Fibroblast of lung (primary cell): ENCODE results near the gene DDX10. TPM values are rescaled to one million over a fixed set of nuclear protein-coding genes. Genes with fewer than 3 reads are reported as not detected.

ENCODE experiments used
- DNase-seq, 2 donors: peaks; one replicate each; pipeline versions ENCODE4 v3.0.0 to v3.0.0-alpha.2; 2010; ENCODE audit warnings: low read depth in 2 of 2
- H2AFZ ChIP-seq: 2 replicates; pipeline ENCODE4 v1.5.1; 2012; ENCODE audit warnings: low read length, control low read depth, inconsistent platforms
- H3K27ac ChIP-seq: 2 replicates; pipeline ENCODE4 v1.5.1; 2011; ENCODE audit warnings: low read length, control low read depth; ENCODE audit not compliant: insufficient read depth
- H3K27me3 ChIP-seq: 2 replicates; pipeline ENCODE4 v1.5.1; 2011; ENCODE audit warnings: mild to moderate bottlenecking, low read length; ENCODE audit not compliant: control insufficient read depth, insufficient read depth
- H3K36me3 ChIP-seq: 2 replicates; pipeline ENCODE4 v1.5.1; 2011; ENCODE audit warnings: low read length; ENCODE audit not compliant: control insufficient read depth, insufficient read depth
- H3K4me1 ChIP-seq: 2 replicates; pipeline ENCODE4 v1.5.1; 2011; ENCODE audit warnings: low read length; ENCODE audit not compliant: control insufficient read depth, insufficient read depth; ENCODE audit errors: extremely low read depth
- H3K4me2 ChIP-seq: 2 replicates; pipeline ENCODE4 v1.5.1; 2011; ENCODE audit warnings: low read length, control low read depth; ENCODE audit not compliant: insufficient read depth; ENCODE audit errors: extremely low read depth
- H3K4me3 ChIP-seq, 4 experiments: fragments of 200-600 bp in 1 of 4; sonication (generic) in 1 of 4; replicated peaks in 1 of 4; 2 replicates each; pipeline ENCODE4 v1.5.1; 2011 to 2016; ENCODE audit warnings: low read length in 4 of 4, low read depth in 3 of 4, mild to moderate bottlenecking in 3 of 4, control low read depth in 2 of 4, inconsistent platforms in 1 of 4, mixed read lengths in 1 of 4; ENCODE audit not compliant: insufficient read depth in 1 of 4; ENCODE audit errors: control extremely low read depth in 1 of 4
- H3K79me2 ChIP-seq: 2 replicates; pipeline ENCODE4 v1.5.1; 2012; ENCODE audit warnings: mild to moderate bottlenecking, low read length, inconsistent platforms; ENCODE audit not compliant: control insufficient read depth, insufficient read depth
- H3K9ac ChIP-seq: 2 replicates; pipeline ENCODE4 v1.5.1; 2011; ENCODE audit warnings: mild to moderate bottlenecking, low read length, control low read depth; ENCODE audit not compliant: insufficient read depth
- H3K9me3 ChIP-seq: 2 replicates; pipeline ENCODE4 v1.5.1; 2012; ENCODE audit warnings: low read depth, low read length; ENCODE audit not compliant: control insufficient read depth, insufficient read depth
- H4K20me1 ChIP-seq: 2 replicates; pipeline ENCODE4 v1.5.1; 2011; ENCODE audit warnings: low read length; ENCODE audit not compliant: control insufficient read depth, insufficient read depth; ENCODE audit errors: extremely low read depth
- EZH2 ChIP-seq: IDR thresholded peaks from 2 replicates; pipeline ENCODE4 v1.5.1; 2012; ENCODE audit warnings: low read length, control low read depth, mild to moderate bottlenecking; ENCODE audit errors: missing control alignments
- polyA plus RNA-seq, 2 donors: library from polyadenylated mRNA; depleted of rRNA in 1 of 2; stranded (reverse) in 1 of 2; unstranded in 1 of 2; fragments of >200 nt; gene quantifications; 2 replicates each; pipeline ENCODE4 v1.2.1, GENCODE V29; 2011 to 2012; ENCODE audit warnings: missing spikeins in 1 of 2
- total RNA-seq: library from RNA; depleted of rRNA; stranded (reverse); fragments of >200 nt; gene quantifications from 2 replicates; pipeline ENCODE4 v1.2.1, GENCODE V29; 2014
- TF ChIP-seq, protein P1 (sequence below), 2 donors: IDR thresholded peaks in 1 of 2; conservative IDR thresholded peaks in 1 of 2; 1 replicate in 1 of 2; 2 replicates in 1 of 2; pipeline ENCODE4 v1.5.1; 2011 to 2012; ENCODE audit warnings: low read length in 2 of 2, control low read depth in 1 of 2, inconsistent platforms in 1 of 2, low read depth in 1 of 2, mild to moderate bottlenecking in 1 of 2

Gene DDX10
- total and polyA plus RNA-seq, 2 donors (not counting 1 experiment from before 2014, with no cell fraction given), result 18.5 to 20.7 TPM

DNA sequence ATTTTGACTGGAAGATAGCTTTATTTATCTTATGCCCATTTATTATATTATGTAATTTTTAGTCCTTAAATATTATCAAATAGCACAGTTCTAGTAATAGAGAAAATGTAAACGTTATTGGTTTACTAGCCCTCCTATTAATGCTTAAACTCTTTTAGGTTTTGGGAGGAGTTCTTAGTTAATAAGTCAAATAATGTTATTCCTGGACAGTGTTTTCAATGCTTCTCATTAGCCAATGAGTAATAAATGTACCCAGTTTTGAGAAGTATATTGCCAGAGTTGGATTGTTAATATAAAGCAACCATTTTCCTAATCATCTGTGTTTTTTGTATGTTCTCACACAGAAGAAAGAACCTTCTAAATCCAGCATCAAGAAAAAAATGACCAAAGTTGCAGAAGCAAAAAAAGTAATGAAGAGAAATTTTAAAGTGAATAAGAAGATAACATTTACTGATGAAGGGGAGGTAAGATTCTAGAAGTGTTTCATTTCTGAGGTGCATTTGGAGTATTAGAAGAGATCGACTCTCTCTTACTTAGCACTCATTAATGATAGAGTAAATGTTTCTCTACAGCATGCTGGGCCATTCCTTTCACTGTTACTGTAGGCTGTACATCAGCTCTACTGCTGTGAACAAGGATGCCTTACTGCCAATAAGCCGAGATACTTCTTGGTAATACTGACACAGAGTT, 173.4 kb downstream of the DDX10 start:
- DNase-seq, result no peak
- no peaks in the 10 kb centered on the region for H3K9me3 ChIP-seq
- H3K79me2 ChIP-seq, result no peaks in the 10 kb centered on the region
- H2AFZ ChIP-seq, result no peak overlapping the region
- H3K4me3 ChIP-seq, result no peak overlapping the region
- no peaks in the 10 kb centered on the region for H4K20me1 ChIP-seq
- TF ChIP-seq EZH2, result no peak
- TF ChIP-seq, protein P1, sequence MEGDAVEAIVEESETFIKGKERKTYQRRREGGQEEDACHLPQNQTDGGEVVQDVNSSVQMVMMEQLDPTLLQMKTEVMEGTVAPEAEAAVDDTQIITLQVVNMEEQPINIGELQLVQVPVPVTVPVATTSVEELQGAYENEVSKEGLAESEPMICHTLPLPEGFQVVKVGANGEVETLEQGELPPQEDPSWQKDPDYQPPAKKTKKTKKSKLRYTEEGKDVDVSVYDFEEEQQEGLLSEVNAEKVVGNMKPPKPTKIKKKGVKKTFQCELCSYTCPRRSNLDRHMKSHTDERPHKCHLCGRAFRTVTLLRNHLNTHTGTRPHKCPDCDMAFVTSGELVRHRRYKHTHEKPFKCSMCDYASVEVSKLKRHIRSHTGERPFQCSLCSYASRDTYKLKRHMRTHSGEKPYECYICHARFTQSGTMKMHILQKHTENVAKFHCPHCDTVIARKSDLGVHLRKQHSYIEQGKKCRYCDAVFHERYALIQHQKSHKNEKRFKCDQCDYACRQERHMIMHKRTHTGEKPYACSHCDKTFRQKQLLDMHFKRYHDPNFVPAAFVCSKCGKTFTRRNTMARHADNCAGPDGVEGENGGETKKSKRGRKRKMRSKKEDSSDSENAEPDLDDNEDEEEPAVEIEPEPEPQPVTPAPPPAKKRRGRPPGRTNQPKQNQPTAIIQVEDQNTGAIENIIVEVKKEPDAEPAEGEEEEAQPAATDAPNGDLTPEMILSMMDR (conservative IDR thresholded peaks at IDR 0.05 in 1 of 2, IDR thresholded peaks at IDR 0.05 in 1 of 2; ENCODE audit: low read depth in 1 of 2, low read length in 2 of 2), result no peak
- H3K4me2 ChIP-seq, result no peak overlapping the region
- no peak overlapping the region for H3K27ac ChIP-seq
- no peaks in the 10 kb centered on the region for H3K36me3 ChIP-seq
- no peaks in the 10 kb centered on the region for H3K4me1 ChIP-seq
- no peaks in the 10 kb centered on the region for H3K27me3 ChIP-seq
- no peak overlapping the region for H3K9ac ChIP-seq

DNA sequence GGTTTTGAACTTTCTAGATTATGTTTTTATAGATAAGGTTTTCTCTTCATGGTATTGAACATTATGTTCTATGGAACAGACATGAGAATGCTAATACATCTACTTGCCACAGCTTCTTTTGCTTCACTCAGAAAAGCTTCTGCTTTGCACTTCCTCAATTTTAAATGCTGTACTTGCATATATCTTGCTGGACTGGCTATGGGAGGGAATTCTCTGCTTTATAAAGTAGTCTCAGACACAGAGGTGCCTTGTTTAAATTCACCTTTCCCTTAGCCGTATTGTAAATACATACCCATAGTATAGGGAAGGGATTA, 173.9 kb downstream of the DDX10 start:
- H2AFZ ChIP-seq, result no peak overlapping the region
- no peaks in the 10 kb centered on the region for H3K4me1 ChIP-seq
- no peak overlapping the region for H3K27ac ChIP-seq
- no peaks in the 10 kb centered on the region for H4K20me1 ChIP-seq
- H3K9me3 ChIP-seq, result no peaks in the 10 kb centered on the region
- H3K4me2 ChIP-seq, result no peak overlapping the region
- H3K4me3 ChIP-seq, result no peak overlapping the region
- TF ChIP-seq EZH2, result no peak
- TF ChIP-seq, protein P1 (conservative IDR thresholded peaks at IDR 0.05 in 1 of 2, IDR thresholded peaks at IDR 0.05 in 1 of 2; ENCODE audit: low read depth in 1 of 2, low read length in 2 of 2), result no peak
- no peak for DNase-seq
- no peaks in the 10 kb centered on the region for H3K79me2 ChIP-seq
- no peaks in the 10 kb centered on the region for H3K36me3 ChIP-seq
- no peak overlapping the region for H3K9ac ChIP-seq
- H3K27me3 ChIP-seq, result no peaks in the 10 kb centered on the region

DNA sequence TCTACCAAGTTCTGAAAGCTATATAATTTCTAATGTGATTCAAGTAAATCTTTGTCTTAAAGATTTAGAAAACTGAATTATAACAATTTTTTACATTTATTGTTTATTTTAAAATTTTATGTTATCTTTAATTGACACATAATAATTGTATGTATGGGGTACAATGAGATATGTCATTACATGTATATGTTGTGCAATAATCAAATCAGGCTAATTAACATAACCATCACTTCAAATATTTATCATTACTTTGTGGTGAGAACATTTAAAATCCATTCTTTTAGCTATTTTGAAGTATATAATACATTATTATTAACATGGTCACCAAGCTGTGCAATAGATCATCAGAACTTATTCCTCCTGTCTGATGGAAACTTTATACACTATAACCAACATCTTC, 181.1 kb downstream of the DDX10 start:
- Histone ChIP-seq H3K27me3 (no peaks in the 10 kb centered on the region), H2AFZ (no peak overlapping the region), H3K36me3 (no peaks in the 10 kb centered on the region), H3K9ac (no peak overlapping the region), H3K9me3 (no peaks in the 10 kb centered on the region), H3K27ac (no peak overlapping the region), H3K4me1 (no peaks in the 10 kb centered on the region), H3K4me3 (no peak overlapping the region), H3K79me2 (no peaks in the 10 kb centered on the region), H4K20me1 (no peaks in the 10 kb centered on the region), H3K4me2 (no peak overlapping the region)
- no peak for DNase-seq
- TF ChIP-seq EZH2, result no peak
- TF ChIP-seq, protein P1 (conservative IDR thresholded peaks at IDR 0.05 in 1 of 2, IDR thresholded peaks at IDR 0.05 in 1 of 2; ENCODE audit: low read depth in 1 of 2, low read length in 2 of 2), result no peak
